A673 (cell line): ENCODE results near the gene TEDDM1. TPM values are rescaled to one million over a fixed set of nuclear protein-coding genes. Genes with fewer than 3 reads are reported as not detected.

Experiments used
- BruUV-seq: library from RNA; stranded (reverse); fragments of 400-500 nt; replicated peaks from 2 replicates; lab custom pipeline; 2021; lab: Mats Ljungman, UMichigan
- CTCF ChIA-PET: fragments of 300-600 bp; sonication (Branson Sonifier 250); formaldehyde crosslinking; loops from one replicate; lab custom pipeline; 2022; ENCODE audit warnings: antibody characterized with exemption; lab: Charles Lee
- POLR2A ChIA-PET: fragments of 300-600 bp; sonication (Branson Sonifier 250); formaldehyde crosslinking; loops from one replicate; lab custom pipeline; 2022; ENCODE audit warnings: antibody characterized with exemption; ENCODE audit not compliant: low non-redundant PET; lab: Charles Lee
- DNase-seq: peaks from one replicate; pipeline ENCODE4 v3.0.0-alpha.2; 2015; ENCODE audit warnings: low spot score
- H3K27ac ChIP-seq: fragments of 200-600 bp; sonication (generic); 2 replicates; pipeline ENCODE4 v1.5.1; 2016; ENCODE audit warnings: mixed run types, low read depth, mild to moderate bottlenecking, mixed read lengths, antibody characterized with exemption, low read length; ENCODE audit not compliant: poor library complexity, severe bottlenecking
- H3K27me3 ChIP-seq: fragments of 200-600 bp; sonication (generic); replicated peaks from 2 replicates; pipeline ENCODE4 v1.6.1; 2017; ENCODE audit warnings: mixed run types, low read depth, mild to moderate bottlenecking, mixed read lengths, antibody characterized with exemption, low read length; ENCODE audit not compliant: insufficient read depth, poor library complexity
- H3K36me3 ChIP-seq: fragments of 200-600 bp; sonication (generic); 2 replicates; pipeline ENCODE4 v1.6.1; 2016; ENCODE audit warnings: mixed run types, mild to moderate bottlenecking, mixed read lengths, antibody characterized with exemption, low read length; ENCODE audit not compliant: insufficient read depth, poor library complexity, severe bottlenecking
- H3K4me1 ChIP-seq: fragments of 200-600 bp; sonication (generic); 2 replicates; pipeline ENCODE4 v1.6.1; 2017; ENCODE audit warnings: mixed run types, mild to moderate bottlenecking, mixed read lengths, antibody characterized with exemption, low read length; ENCODE audit not compliant: insufficient read depth, poor library complexity, severe bottlenecking
- H3K4me3 ChIP-seq: fragments of 200-600 bp; sonication (generic); 2 replicates; pipeline ENCODE4 v1.5.1; 2016; ENCODE audit warnings: low read depth, mixed run types, mild to moderate bottlenecking, mixed read lengths, low read length; ENCODE audit not compliant: poor library complexity, severe bottlenecking
- H3K9me3 ChIP-seq: fragments of 200-600 bp; sonication (generic); 2 replicates; pipeline ENCODE4 v1.6.1; 2016; ENCODE audit warnings: mixed run types, low read depth, mild to moderate bottlenecking, mixed read lengths, antibody characterized with exemption, low read length; ENCODE audit not compliant: poor library complexity, severe bottlenecking
- CTCF ChIP-seq: fragments of 300-800, 200-600 bp; sonication (generic); conservative IDR thresholded peaks from 2 replicates; pipeline ENCODE4 v1.5.1; 2017; ENCODE audit warnings: low read depth, mild to moderate bottlenecking, antibody characterized with exemption, low read length, moderate library complexity, mixed read lengths
- EZH2 ChIP-seq: fragments of 200-600 bp; sonication (generic); IDR thresholded peaks from 2 replicates; pipeline ENCODE4 v1.6.1; 2017; ENCODE audit warnings: borderline replicate concordance, low read depth, mild to moderate bottlenecking, mixed read lengths, antibody characterized with exemption, low read length; ENCODE audit not compliant: poor library complexity, severe bottlenecking
- intact Hi-C: fragments of 100-400 bp; cut with micrococcal nuclease; formaldehyde crosslinking; loops from one replicate; pipeline ENCODE4 v1.10.0; 2022; ENCODE audit not compliant: unreplicated experiment
- total RNA-seq: library from RNA; stranded (reverse); gene quantifications from 2 replicates; pipeline ENCODE4 v1.2.3, GENCODE V29; 2021

The TEDDM1 gene
- total RNA-seq, 1 experiment from 2014 or later: not detected

- BruUV-seq: no TSS peak
- Histone ChIP-seq H3K4me3 (no peak overlapping the region), H3K27me3 (peaks cover 9% of the 10 kb centered on the region), H3K36me3 (no peaks in the 10 kb centered on the region), H3K9me3 (no peaks in the 10 kb centered on the region), H3K27ac (no peak overlapping the region), H3K4me1 (no peaks in the 10 kb centered on the region)
- POLR2A ChIA-PET: no interaction called here
- no peak for DNase-seq
- intact Hi-C loops: no loop called here
- TF ChIP-seq CTCF (no peak), EZH2 (no peak)
- CTCF ChIA-PET: no interaction called here
Observed at GRCh38 chr1:182408435-182409075, 8.1 kb upstream of the TEDDM1 start.

GRCh38 chr1:182407724-182408123 lies 7.3 kb upstream of the TEDDM1 start:
- no peak overlapping the region for H3K27ac ChIP-seq
- H3K4me1 ChIP-seq: no peaks in the 10 kb centered on the region
- H3K9me3 ChIP-seq: no peaks in the 10 kb centered on the region
- no peak overlapping the region for H3K4me3 ChIP-seq
- CTCF ChIA-PET: no interaction called here
- peaks cover 9% of the 10 kb centered on the region for H3K27me3 ChIP-seq
- TF ChIP-seq EZH2: no peak
- TF ChIP-seq CTCF: no peak
- no TSS peak for BruUV-seq
- no peak for DNase-seq
- H3K36me3 ChIP-seq: no peaks in the 10 kb centered on the region
- intact Hi-C loops: no loop called here
- POLR2A ChIA-PET: no interaction called here

GRCh38 chr1:182406012-182406411 lies 5.5 kb upstream of the TEDDM1 start:
- BruUV-seq: no TSS peak
- Histone ChIP-seq H3K36me3 (no peaks in the 10 kb centered on the region), H3K4me1 (no peaks in the 10 kb centered on the region), H3K4me3 (no peak overlapping the region), H3K27me3 (peaks cover 9% of the 10 kb centered on the region), H3K27ac (no peak overlapping the region), H3K9me3 (no peaks in the 10 kb centered on the region)
- no peak for DNase-seq
- TF ChIP-seq CTCF: no peak
- no peak for TF ChIP-seq EZH2
- intact Hi-C loops: no loop called here
- CTCF ChIA-PET: no interaction called here
- POLR2A ChIA-PET: no interaction called here
